ENCODE data around the gene MB. TPM values are rescaled to one million over a fixed set of nuclear protein-coding genes. Genes with fewer than 3 reads are reported as not detected.

The MB gene
- total RNA-seq, 2 donors from 2014 or later, result 0.24 to 0.69 TPM

DNA sequence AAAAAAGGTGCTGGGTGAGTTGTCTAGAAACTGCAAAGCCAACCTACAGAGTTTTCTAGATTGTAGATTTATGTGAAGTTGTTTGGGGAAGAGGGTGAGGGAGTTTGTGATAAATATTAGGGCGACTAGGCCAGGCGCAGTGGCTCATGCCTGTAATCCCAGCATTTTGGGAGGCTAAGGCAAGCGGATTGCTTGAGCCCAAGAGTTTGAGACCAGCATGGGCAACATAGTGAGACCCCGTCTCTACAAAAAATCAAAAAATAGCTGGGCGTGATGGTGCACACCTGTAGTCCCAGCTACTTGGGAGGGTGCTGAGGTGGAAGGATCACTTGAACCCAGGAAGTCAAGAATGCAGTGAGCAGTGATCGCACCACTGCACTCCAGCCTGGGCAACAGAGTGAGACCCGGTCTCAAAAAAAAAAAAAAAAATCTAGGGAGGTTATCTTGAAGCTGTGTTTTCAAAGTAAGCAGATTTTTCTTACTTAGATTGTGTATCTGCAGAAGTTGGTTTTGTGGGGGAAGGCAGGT lies 32.0 kb upstream of the MB start:
- no peaks in the 10 kb centered on the region for H3K27me3 Mint-ChIP-seq (ENCODE audit: low read depth)
- peaks cover 0 to 2% of the 10 kb centered on the region in 2 donors for H3K9me3 Mint-ChIP-seq
- peak overlapping the region; percentile 100 for H3K27ac Mint-ChIP-seq
- DNase-seq (no peak), ATAC-seq (replicated peaks in 1 of 2) (peak in 1 of 2 donors; percentile 5)
- H3K4me1 Mint-ChIP-seq (ENCODE audit: low read depth), result peaks cover 53% of the 10 kb centered on the region
- H3K36me3 Mint-ChIP-seq (ENCODE audit: insufficient read depth in 2 of 2), result peaks cover 18 to 40% of the 10 kb centered on the region in 2 donors
- H3K4me3 Mint-ChIP-seq, result peak overlapping the region; percentile 97 to 99

- Mint-ChIP-seq H3K4me3 (peak within 1 kb of the TSS; percentile 97 to 99), H3K4me1 (ENCODE audit: low read depth) (peaks cover 46% of the 10 kb centered on the region), H3K27ac (peak within 1 kb of the TSS; percentile 100), H3K9me3 (peaks cover 0 to 2% of the 10 kb centered on the region in 2 donors), H3K27me3 (ENCODE audit: low read depth) (no peaks in the 10 kb centered on the region), H3K36me3 (ENCODE audit: insufficient read depth in 2 of 2) (peaks cover 16 to 34% of the 10 kb centered on the region in 2 donors)
- DNase-seq (peak; percentile 72 to 79), ATAC-seq (replicated peaks in 1 of 2) (peak; percentile 84 to 86)
Observed at GRCh38 chr22:35648066-35649025, 31.2 kb upstream of the MB start, which contains the start of gene APOL6. TSS of gene APOL6 (plus strand) at chr22:35648446. CDS start at chr22:35656426, 7,980 bp downstream.

DNA sequence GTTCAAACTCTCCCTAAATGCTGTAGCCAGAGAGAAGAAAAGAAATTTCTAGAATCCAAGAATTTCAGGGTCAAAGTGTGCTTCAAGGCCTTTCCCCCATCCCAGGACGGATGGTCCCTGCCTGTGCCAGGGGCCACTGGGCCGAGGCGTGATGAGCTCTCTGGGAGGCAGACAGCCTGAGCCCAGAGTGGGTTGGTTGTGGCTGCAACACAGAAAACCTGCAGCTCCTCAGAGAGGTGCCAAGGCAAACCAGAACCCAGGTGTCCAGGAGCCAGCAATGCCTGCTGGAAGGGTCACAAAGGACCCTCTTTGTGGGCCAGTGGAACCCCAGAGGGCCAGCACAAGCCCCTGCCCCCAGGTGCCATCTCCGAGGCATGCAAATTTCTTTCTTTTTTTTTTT lies 28.5 kb upstream of the MB start:
- ATAC-seq (replicated peaks in 1 of 2) (no peak), DNase-seq (no peak)
- Mint-ChIP-seq H3K4me1 (ENCODE audit: low read depth) (peaks cover 37% of the 10 kb centered on the region), H3K9me3 (no peaks in the 10 kb centered on the region), H3K4me3 (no peak overlapping the region), H3K36me3 (ENCODE audit: insufficient read depth in 2 of 2) (peaks cover 12 to 18% of the 10 kb centered on the region in 2 donors), H3K27me3 (ENCODE audit: low read depth) (no peaks in the 10 kb centered on the region), H3K27ac (no peak overlapping the region)

GRCh38 chr22:35643991-35644390 lies 26.9 kb upstream of the MB start:
- no peak overlapping the region for H3K4me3 Mint-ChIP-seq

DNA sequence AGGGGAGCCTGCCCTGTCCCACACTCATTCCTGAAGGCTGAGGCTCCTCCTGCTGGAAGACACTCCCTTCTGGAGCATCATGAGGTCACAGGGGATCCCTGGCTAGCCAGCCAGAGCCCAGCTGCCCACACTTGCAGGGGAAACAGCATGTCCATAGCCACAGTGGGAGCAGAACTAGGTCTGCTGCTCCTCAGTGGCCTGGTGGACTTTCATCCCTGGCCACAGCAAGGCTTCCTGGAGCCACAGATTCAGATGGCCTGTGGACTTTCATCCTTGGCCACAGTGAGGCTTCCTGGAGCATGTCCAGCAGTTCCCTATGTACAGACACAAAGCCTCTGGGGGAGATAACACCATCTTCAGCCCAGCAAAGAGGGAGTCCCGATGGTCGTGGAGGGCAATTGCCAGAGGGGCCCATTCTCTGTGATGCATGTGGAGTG lies 25.2 kb upstream of the MB start:
- Mint-ChIP-seq H3K4me1 (ENCODE audit: low read depth) (peaks cover 8% of the 10 kb centered on the region), H3K27ac (no peak overlapping the region)

More at GRCh38 chr22:35643991-35644390, 26.9 kb upstream of the MB start:
- H3K27ac Mint-ChIP-seq, result no peak overlapping the region
- H3K36me3 Mint-ChIP-seq (ENCODE audit: insufficient read depth in 2 of 2), result peaks cover 5 to 6% of the 10 kb centered on the region in 2 donors
- ATAC-seq (replicated peaks in 1 of 2), result no peak
- DNase-seq, result no peak
- H3K27me3 Mint-ChIP-seq (ENCODE audit: low read depth), result no peaks in the 10 kb centered on the region
- H3K9me3 Mint-ChIP-seq, result no peaks in the 10 kb centered on the region
- peaks cover 22% of the 10 kb centered on the region for H3K4me1 Mint-ChIP-seq (ENCODE audit: low read depth)

GRCh38 chr22:35641494-35642120 lies 24.5 kb upstream of the MB start:
- Mint-ChIP-seq H3K4me3 (no peak overlapping the region), H3K9me3 (no peaks in the 10 kb centered on the region), H3K27ac (no peak overlapping the region), H3K4me1 (ENCODE audit: low read depth) (peaks cover under 1% of the 10 kb centered on the region), H3K27me3 (ENCODE audit: low read depth) (no peaks in the 10 kb centered on the region), H3K36me3 (ENCODE audit: insufficient read depth in 2 of 2) (no peaks in the 10 kb centered on the region)
- ATAC-seq (replicated peaks in 1 of 2) (no peak), DNase-seq (no peak)

More for the DNA sequence above, 25.2 kb upstream of the MB start:
- DNase-seq, result no peak
- Mint-ChIP-seq H3K9me3 (no peaks in the 10 kb centered on the region), H3K36me3 (ENCODE audit: insufficient read depth in 2 of 2) (no peaks in the 10 kb centered on the region), H3K4me3 (no peak overlapping the region), H3K27me3 (ENCODE audit: low read depth) (no peaks in the 10 kb centered on the region)
- no peak for ATAC-seq (replicated peaks in 1 of 2)

DNA sequence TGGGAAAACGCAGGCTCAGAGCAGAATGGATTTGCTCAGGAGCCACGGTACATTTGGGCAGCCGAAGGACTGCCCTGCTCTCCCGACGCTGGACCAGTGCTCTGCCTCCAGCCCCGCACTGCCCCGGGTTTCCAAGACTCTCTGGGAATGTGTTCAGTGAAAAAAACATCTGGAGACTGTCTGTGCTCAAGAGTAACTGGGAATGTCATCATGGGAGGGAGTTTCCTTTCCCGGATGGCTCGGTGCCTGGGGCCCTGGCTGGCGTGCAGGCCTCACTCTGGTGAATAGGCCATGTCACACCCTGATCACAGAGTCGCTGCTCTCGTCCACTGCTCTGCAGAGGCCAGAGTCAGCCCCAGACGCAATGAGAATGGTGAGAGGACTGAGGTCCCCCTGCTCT lies 21.3 kb upstream of the MB start:
- H3K27ac Mint-ChIP-seq, result no peak overlapping the region
- H3K27me3 Mint-ChIP-seq (ENCODE audit: low read depth), result no peaks in the 10 kb centered on the region
- H3K4me3 Mint-ChIP-seq, result no peak overlapping the region
- no peaks in the 10 kb centered on the region for H3K9me3 Mint-ChIP-seq
- no peaks in the 10 kb centered on the region for H3K36me3 Mint-ChIP-seq (ENCODE audit: insufficient read depth in 2 of 2)
- ATAC-seq (replicated peaks in 1 of 2) (no peak), DNase-seq (no peak)
- H3K4me1 Mint-ChIP-seq (ENCODE audit: low read depth), result peaks cover 20% of the 10 kb centered on the region

DNA sequence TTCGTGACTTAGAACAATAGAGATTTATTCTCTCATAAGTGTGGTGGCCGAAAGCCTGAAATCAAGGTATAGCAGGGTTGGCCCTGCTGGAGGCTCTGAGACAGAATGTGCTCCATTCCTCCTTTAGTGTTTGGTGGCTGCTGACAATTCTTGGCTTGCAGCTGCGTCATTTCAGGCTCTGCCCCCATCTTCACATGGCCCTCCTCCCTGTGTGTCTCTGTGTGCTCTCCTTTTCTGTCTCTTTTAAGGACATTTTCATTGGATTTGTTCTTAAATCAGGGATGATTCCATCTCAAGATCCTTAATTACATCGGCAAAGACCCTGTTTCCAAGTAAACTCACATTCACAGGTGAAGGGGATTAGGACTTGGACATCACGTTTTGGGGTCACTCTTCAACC lies 20.9 kb upstream of the MB start:
- no peaks in the 10 kb centered on the region for H3K9me3 Mint-ChIP-seq
- no peaks in the 10 kb centered on the region for H3K27me3 Mint-ChIP-seq (ENCODE audit: low read depth)
- H3K27ac Mint-ChIP-seq, result no peak overlapping the region
- H3K4me3 Mint-ChIP-seq, result no peak overlapping the region
- no peak for DNase-seq
- H3K4me1 Mint-ChIP-seq (ENCODE audit: low read depth), result peaks cover 24% of the 10 kb centered on the region
- ATAC-seq (replicated peaks in 1 of 2), result no peak
- H3K36me3 Mint-ChIP-seq (ENCODE audit: insufficient read depth in 2 of 2), result no peaks in the 10 kb centered on the region

- H3K9me3 Mint-ChIP-seq, result no peaks in the 10 kb centered on the region
- no peaks in the 10 kb centered on the region for H3K36me3 Mint-ChIP-seq (ENCODE audit: insufficient read depth in 2 of 2)
- ATAC-seq (replicated peaks in 1 of 2) (no peak), DNase-seq (no peak)
- H3K27me3 Mint-ChIP-seq (ENCODE audit: low read depth), result no peaks in the 10 kb centered on the region
- peaks cover 26% of the 10 kb centered on the region for H3K4me1 Mint-ChIP-seq (ENCODE audit: low read depth)
- no peak overlapping the region for H3K4me3 Mint-ChIP-seq
- H3K27ac Mint-ChIP-seq, result no peak overlapping the region
Observed at GRCh38 chr22:35637254-35637653, 20.1 kb upstream of the MB start.

- ATAC-seq (replicated peaks in 1 of 2), result peak in 1 of 2 donors; percentile 53
- no peaks in the 10 kb centered on the region for H3K9me3 Mint-ChIP-seq
- peaks cover 5% of the 10 kb centered on the region for H3K27me3 Mint-ChIP-seq (ENCODE audit: low read depth)
- DNase-seq, result no peak
- H3K4me3 Mint-ChIP-seq, result peak overlapping the region in 1 of 2 donors; percentile 33
- no peak overlapping the region for H3K27ac Mint-ChIP-seq
- H3K36me3 Mint-ChIP-seq (ENCODE audit: insufficient read depth in 2 of 2), result no peaks in the 10 kb centered on the region
- H3K4me1 Mint-ChIP-seq (ENCODE audit: low read depth), result peaks cover 33% of the 10 kb centered on the region
Observed at GRCh38 chr22:35634943-35635540, 17.9 kb upstream of the MB start.

DNA sequence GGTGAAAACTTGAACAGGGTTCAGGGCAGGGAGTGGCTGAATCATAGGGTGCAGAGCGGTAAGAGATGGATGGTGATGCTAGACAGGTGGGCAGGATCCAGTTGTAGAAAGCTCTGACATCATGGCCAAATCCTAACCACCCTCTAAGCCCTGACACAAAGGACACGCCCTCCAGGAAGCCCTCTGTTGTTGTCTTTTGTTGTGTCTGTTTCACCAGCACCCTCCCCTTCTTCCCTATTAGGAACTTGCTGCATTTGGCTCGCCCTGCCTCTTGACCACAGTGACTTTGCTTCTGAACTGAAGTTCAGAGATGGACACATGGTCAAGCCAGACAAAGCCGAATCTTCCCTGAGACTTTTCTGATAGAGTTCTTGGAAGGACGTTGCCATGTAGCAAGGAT lies 16.9 kb upstream of the MB start:
- Mint-ChIP-seq H3K4me3 (no peak overlapping the region), H3K4me1 (ENCODE audit: low read depth) (peaks cover 44% of the 10 kb centered on the region), H3K27ac (no peak overlapping the region), H3K36me3 (ENCODE audit: insufficient read depth in 2 of 2) (peaks cover 0 to 2% of the 10 kb centered on the region in 2 donors), H3K27me3 (ENCODE audit: low read depth) (peaks cover 5% of the 10 kb centered on the region), H3K9me3 (no peaks in the 10 kb centered on the region)
- DNase-seq, result no peak
- no peak for ATAC-seq (replicated peaks in 1 of 2)

- DNase-seq (no peak), ATAC-seq (replicated peaks in 1 of 2) (no peak)
- Mint-ChIP-seq H3K4me1 (ENCODE audit: low read depth) (peaks cover 49% of the 10 kb centered on the region), H3K27me3 (ENCODE audit: low read depth) (peaks cover 5% of the 10 kb centered on the region), H3K27ac (no peak overlapping the region), H3K9me3 (peaks cover 0 to under 1% of the 10 kb centered on the region in 2 donors), H3K4me3 (no peak overlapping the region), H3K36me3 (ENCODE audit: insufficient read depth in 2 of 2) (peaks cover 0 to 3% of the 10 kb centered on the region in 2 donors)
Observed at GRCh38 chr22:35633520-35633919, 16.4 kb upstream of the MB start.

DNA sequence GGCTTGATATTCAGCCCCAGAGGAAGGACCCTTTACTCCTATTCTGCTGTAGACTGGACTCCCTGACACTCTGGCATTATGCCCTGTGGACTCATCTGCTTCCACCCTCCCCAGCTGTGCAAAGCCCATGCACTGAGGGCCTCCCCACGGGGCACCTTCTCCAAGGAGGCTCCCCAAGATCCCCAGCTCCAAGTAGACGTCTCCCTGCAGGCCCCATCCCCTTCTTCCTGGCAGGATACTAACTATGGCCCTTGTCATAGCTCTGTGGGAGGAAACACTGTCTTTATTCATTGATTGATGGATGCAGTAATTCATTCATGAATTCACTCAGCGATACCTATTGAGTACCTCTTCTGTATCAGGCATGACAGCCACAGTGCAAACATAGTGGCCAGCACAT lies 15.8 kb upstream of the MB start:
- Mint-ChIP-seq H3K27ac (no peak overlapping the region), H3K36me3 (ENCODE audit: insufficient read depth in 2 of 2) (peaks cover 0 to 6% of the 10 kb centered on the region in 2 donors), H3K27me3 (ENCODE audit: low read depth) (peaks cover 5% of the 10 kb centered on the region), H3K4me1 (ENCODE audit: low read depth) (peaks cover 52% of the 10 kb centered on the region), H3K9me3 (peaks cover 0 to 3% of the 10 kb centered on the region in 2 donors), H3K4me3 (no peak overlapping the region)
- ATAC-seq (replicated peaks in 1 of 2) (no peak), DNase-seq (no peak)

Data from activated T-cell treated with anti-CD3 and anti-CD28 coated beads, Interleukin-2, amount 50 U/mL, for 72 hours (primary cell).